NOMO-1 (cell line): Measurements from ENCODE around the gene FRMD4B.

Source experiments
- DNase-seq, 2 experiments: peaks; one replicate each; lab custom pipeline; 2025; ENCODE audit not compliant: unreplicated experiment in 2 of 2; lab: John Stamatoyannopoulos, UW

Gene FRMD4B

DNA sequence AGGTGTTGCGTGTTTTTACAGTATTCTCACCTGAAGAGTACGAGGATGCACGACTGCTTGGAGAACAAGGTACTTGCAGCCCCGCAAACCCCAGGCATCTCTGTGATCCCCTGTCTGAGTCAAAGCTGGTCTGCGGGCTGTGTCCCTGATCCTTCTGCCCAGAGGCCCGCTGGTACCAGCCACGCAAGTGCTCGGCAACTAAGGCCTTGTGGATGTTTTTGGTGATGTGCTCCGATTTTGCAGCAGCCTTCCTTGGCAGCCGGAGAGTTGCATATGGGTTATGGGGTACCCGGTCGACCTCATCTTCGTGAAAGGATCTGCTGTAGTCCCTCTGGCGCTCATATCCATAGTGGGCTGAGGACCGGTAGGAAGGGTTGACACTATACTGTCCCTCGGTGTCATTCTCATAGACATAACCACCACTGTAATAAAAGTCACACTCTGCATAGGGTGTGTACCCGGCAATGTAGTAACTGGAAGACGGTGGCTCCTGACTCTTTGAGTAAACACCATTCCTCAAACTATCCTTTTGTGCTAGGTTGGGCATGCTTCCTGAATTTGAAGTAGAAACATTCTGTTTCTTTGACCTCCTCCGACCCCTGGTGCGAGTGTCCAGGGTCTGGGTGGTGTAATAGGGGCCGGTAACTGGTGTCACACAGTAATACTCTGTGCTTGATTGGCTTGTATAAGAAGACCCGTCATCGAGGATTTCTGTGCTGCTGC is 204.9 kb downstream of the FRMD4B start:
- no peak for DNase-seq

DNA sequence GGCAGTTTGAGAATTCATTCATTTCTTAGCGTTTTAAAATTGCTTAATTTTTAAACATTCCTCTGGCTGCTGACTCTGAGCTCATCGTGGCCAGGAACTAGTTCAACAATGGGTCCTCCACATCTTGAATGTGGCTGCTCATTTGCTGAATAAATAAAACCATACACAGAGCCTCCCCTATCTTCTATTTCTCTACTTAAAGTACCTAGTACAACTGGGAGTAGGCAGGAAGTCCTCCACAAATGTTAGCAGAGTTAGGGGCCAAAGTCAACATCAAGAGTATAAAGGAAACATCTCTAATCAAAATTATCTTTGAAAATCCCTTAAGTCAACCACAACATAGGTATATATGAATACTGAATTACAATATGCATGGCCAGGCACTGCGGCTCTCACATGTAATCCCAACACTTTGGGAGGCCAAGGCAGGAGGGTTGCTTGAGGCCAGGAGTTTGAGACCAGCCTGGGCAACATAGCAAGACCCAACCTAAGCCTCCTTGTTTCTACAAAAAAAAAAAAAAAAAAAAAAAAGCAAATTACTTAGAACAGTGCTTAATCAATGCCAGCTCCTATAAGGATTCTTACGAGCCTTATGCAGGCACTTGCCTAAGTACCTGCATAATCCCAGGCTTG is 206.0 kb downstream of the FRMD4B start:
- DNase-seq = no peak

DNA sequence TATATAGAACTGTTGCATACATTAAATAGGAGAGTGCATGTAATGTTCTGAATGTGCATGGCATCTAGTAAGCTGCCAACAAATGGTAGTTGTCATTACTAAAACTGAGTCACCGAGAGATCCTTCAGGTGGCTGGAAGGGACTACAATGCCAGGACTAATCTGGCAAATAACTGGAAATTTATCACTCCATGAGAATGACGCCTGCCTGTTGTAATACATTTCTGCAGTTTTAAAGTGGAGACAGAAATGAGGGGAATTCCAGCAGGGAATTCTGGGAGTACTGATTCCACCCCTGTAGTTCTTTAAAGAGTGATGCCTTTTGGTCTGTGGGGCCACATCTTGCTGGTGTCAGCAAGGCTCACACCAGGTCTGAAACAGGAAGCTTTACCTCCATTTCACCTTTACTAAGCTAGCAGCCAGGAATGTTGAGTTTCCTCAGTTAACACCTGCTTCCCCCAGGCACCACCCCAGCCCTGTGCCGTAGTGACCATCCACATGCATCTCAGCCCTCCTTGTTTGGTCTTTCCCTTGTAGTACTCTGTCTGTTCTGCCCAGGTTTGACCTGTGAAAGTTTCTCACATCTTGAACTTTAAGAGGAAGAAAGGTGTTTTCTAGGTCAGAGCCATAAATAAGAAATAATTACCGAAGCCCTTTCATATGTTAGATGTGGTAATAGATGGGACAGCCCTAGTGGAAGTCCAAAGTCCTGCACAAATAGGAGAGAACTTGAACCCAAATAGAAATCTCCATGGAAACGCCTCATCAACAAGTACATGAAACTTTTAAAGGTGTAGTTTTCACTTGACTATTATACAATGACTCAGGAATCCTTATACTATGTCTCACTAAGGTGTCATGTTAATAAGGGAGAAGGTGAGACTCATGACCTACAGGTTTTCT is 206.8 kb downstream of the FRMD4B start:
- DNase-seq = no peak

DNA sequence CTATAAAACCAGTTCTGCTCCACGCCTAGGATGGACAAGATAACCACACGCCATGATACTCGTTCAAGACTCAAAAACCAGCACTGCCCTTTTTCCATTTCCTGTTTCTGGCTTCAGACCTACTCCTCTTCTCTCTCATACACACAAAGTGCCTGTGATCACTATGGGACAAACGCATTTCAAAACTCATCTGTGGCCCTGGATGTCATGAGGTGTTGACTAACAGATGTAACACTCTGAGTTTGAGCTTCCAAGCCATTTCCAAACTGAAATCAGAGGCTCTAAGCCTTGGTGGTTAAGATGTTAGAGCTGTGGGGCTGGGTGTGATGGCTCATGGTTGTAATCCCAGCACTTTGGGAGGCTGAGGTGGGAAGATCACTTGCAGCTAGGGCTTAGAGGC is 207.8 kb downstream of the FRMD4B start:
- DNase-seq = no peak

DNA sequence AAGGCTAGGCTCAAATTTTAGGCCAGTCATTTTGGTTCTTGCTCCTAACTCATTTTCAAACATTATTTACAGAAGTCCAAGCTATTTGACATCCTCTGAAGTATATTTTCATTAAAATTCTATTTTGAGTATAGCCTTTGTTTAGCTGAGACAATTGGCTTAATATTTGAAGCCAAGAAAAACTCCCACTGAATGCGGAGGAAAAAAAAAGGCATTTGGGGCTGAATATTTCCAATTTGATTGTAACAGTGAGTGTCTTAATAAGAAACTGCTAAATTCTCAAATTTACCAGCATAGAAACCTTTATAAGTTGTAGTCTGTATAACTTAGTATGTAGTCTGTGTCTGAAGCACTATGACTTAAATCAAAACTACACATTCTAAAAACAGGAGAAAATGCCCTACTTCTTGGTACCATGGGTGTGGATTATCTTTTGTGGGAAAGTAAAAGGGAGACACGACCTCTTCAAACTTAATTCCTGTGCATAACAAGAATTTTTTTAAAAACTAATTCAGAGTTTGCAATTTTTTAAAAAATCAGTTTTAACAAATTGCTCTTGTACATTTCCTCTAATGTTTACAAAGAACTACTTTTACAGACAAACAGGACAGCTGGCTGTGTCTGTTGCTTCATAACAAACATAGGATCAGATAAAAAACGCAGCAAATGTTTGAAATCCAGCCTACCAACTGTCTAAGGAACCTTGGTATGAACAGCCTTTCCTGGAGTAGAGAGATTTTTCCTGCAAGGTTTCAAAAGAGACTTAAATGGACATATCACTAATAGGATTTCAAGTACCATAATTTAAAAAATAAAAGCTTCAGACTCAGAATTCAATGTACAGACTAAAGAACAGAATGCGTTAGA is 210.8 kb downstream of the FRMD4B start:
- no peak for DNase-seq

DNA sequence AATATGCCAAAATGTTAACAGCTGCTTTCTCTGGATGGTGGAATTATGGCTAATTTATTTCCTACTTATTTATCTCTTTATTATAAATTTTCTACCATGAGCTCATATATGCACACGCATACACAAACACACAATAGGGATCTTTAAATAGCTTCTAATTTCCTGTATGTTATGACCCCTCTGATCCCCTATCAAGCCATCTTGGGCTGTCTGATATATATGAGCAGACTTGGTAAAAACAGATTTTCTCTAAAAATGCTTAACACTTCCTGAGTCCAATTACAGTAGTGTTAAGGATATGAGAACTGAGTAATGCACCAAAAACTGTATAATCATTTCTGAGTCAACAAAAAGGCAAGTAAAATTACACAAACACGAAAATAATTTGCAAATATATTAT is 211.4 kb downstream of the FRMD4B start:
- no peak for DNase-seq

DNA sequence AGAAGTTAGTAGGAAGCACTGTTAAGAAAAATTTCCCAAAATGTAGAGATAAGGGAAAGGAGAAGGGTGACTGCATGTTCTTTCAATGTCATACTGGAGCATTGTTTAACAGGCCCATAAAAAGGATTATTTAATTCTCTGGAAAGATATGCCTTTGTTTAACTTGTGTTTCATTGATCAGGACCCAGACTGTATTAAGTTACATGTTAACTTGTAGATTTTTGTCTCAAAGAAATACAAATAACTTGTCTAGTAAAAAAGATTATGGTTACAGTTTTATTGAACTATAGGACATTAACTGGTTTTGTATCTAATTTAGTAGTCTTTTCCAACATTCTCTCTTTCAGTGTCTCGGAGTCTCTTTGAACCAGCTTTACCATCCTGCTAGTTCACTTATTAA is 213.8 kb downstream of the FRMD4B start:
- no peak for DNase-seq

DNA sequence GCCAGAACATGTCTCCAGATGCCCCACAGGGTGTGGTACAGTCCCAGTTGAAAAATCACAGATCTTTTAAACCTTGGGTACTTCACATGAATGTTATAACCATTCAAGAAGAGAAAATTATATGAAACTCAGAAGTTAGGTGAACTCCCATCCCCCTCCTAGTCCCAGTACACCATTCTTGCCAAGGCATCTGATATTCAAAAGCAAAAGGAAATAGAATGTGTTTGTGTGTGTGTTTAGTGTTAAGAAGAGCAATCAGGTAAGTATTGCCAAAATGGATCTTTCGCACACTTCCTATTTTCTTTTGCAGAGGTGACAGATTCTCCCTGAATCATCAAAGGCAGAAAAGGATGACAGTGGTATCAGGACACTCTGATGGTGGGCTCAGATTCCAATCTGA is 219.4 kb downstream of the FRMD4B start:
- no peak for DNase-seq

DNA sequence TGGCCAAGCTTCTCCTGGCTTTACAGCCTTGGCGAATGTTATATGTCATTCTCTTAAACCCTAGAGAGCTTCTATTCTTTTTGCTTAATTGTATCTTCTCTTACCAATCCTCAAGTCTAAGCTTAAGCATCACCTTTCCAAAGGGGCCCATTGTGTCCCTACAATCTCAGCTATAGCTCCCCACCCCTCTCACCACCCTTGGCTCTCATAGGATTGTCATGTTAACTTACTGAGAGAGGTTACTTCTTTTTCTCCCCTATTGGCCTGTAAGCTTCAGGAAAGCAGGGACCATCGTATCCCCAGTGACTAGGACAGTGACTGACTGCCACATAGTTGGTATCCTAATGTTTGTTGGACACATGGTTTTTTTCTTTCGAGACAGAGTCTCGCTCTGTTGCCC is 220.1 kb downstream of the FRMD4B start:
- DNase-seq = no peak

DNA sequence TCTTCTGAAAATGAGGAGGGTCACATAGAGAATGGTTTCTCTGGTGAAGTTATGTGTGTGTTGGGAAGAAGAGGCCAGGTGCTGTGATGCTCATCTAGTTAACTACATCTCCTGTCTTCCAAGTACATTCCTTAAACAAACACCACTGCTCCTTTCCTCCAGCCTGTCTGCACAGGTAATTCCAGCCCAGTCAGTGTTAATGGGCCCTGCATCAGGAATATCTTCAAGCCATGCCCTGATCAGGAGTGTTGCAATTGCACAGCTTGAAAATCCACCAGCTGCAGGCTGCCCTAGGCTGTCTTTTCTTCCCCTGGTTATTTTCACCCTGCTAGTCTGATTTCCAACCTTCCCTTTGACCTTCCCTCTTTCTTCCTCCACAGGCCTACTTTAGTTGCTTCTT is 221.6 kb downstream of the FRMD4B start:
- DNase-seq = no peak

DNA sequence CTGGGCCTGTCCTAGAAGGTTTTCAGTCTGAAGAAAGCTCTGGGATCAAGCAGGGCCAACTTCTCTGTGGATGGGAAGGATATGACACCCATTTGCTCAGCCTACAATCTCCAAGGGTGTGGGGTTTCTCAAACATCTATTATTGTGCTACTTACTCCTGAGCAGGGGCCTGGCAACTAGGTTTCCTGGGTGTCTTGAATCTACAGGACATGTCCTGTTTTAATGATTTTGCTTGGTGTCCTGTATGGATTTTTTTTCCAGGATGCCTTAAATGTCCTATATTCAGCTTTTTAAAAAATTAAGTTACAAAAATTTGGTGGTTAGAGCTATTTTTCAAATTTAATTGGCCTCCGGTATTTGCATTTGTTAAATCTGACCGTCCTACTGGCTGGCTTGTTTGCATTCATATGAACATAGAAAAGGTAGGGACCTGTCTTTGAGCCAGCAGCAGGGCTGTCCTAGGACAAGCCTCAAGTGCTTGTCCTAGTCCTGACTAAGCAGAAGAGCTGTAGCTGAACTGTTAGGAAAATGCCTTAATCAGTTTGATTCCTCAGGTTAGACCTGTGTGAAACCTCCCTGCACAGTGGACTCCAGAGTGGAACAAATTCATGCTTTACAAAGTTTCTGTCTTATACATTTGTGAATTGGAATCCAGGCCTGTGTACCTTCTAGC is 223.4 kb downstream of the FRMD4B start:
- DNase-seq = no peak

DNA sequence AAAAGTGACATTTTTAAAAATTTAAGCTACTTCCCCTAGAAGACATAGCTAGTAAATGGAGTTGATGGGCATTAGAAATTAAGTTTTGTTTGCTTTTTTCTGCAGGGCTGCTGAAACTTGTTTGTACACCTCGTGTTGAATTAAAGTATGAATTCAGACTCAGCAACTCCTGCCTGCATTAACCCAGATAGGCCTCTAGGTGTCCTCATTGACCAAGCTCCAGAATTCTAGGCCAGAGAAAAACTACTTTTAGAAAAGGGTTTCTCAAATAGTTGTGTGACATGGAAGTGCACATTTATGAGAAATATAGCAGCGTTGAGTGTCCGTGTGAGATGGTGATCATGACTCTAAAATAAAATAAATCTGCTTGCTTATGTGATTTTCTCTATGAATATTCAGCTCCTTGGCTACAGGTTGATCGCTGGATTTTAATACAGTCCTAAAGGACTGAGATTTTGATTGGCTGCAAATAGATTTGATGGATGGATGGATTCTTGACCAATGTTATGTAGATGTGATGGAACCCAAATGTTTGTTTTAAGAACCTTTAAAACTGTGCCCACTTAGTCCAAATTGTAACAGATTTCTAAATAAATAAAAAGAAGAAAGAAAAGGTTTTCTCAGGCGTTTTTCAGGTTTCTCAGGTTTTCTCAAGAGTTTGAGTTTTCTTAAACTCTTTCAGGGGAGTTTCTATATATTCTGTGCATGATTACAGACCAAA is 224.1 kb downstream of the FRMD4B start:
- DNase-seq = peak; percentile 55 to 68

DNA sequence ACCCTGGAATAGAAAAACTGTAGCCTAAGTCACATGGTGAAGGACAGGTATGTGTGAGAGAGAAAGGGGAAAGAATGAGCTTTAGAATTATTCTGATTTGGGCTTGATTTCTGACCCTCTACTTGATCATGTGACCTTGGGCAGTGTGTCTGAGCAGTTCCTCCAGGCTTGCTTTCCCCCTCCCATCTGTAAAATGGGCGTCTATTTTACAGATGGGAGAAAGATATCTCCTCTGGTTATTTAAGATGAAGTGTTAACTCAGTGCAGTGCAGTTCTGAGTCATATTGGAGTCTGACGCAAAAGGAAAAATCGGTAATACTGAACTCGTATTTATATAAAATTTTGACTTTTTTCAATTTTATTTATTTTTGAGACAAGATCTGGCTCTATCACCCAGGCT is 225.4 kb downstream of the FRMD4B start:
- DNase-seq = no peak

DNA sequence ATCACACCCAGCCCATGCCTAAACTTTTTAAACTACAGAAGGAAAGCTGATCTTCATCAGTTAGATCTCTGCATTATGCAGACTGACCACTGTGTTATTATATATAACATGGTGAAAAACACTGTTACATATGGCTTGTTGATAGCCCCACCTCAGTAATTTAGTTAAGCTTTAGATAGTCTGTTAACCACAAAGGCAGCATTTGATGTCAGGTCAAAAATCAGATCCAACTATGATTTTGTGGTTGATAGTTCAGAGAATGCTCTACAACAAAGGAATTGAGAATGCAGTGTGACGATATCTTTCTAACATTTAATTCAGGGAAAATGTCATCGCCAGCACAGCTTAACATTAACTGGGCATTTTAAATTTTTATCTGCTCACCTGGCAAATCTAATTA is 225.8 kb downstream of the FRMD4B start:
- no peak for DNase-seq

DNA sequence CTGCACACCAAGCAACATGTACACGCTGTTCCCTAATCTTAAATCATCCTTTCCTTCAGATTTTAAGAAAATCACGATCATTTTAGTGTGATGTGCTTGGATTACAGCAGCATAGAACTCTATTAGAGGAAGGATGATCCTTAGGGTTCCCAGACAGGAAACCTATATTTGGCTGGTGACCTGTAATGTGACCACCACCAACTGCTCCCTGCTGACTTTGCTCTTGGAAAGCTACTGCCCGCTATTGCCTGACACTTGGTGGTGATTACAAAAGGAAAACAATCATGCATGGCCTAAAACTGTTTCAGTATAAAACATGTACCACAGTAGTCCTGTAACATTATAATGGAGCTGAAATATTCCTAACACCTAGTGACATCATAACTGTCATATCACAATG is 236.3 kb downstream of the FRMD4B start:
- no peak for DNase-seq

DNA sequence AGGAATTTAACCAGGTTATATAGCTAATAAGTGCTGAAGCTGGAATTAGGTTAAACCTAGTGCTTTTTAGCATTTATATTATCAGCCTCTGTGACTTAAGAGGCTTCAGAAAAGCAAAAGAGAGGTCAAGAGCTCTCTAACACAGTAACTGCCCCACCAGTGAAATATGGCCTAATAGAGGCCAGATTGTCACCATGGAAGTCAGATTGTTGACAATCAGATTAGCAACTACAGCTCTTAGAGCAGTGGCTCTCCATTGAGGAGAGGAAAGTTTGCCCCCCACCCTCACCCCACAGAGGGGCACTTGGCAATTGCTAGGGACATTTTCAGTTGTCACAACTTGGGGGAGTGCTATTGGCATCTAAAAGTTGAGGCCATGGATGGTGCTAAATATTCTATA is 240.2 kb downstream of the FRMD4B start:
- DNase-seq = no peak

DNA sequence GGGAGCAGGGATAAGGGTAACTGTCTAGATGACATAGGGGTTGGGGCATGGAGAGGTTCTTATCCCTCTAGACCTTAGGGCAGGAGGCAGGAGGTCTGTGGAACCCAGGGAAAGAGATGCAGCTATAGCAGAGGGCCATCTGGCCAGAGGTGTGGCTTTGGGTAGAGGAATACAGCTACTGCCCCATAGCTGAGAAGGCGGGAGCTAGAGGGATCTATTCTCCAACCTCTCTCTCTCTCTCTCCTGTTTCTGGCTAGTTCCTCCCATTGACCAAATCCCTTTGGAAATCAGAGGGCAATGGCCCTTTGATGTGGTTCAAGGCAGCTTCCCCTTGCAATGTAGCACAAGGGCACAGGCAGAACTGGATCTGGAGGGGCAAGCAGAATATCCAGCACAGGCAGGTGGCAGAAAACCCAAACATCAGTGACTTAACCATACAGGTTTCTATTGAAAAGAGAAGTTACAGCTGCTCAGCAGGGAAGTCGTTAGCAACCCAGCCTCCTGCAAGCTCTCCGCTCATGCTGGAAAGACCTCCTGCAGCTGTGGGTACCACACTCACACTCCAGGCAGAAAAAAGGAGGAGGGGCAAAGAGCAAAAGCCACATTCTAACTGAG is 241.2 kb downstream of the FRMD4B start:
- no peak for DNase-seq

DNA sequence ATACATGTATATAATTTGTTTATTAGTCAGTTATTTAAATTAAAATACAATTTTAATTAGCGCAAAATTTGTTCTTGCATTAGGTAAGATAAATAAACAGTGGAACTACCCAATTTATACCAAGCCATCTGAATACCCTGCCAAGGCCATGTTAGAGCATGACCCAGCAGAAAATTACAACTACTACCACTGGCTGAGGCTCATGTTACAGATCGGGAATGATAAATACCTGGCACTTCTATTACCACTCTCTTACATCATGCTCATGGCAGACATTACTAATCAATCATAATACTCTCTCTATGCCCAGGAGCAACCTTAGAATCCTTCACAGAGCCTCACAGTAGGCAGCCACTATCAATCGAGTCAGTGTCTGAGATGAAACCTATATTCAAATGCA is 242.3 kb downstream of the FRMD4B start:
- no peak for DNase-seq

DNA sequence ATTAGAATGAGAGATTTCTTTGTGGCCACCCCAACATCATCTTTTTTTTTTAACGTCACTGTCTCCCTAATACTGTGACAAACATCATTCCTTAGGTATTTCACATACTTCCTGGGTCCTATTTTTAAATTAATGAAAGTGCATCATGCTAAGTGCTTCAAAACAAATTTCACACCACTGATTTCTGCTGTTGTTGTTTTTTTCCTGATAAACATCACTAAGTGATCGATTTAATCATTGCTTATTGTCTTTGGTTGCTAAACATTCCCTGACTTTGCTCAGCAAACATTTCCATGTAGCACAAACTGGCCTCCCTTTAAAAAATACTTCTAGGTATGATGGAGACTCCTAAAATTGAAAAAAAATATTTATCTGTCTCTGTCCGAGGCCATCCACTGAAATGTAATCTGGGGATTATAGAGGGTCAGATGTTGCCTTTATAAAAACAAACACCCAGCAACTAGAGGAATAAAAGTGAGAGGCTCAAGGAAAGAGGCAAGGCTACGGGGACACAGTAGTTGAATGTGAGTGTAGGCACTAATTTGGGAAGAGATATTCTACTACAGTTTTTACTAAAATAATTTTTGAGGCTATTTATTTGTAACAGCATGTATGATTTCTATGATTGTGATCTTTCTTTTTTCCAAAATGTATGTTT is 243.0 kb downstream of the FRMD4B start:
- DNase-seq = no peak
